ENCODE measurements around the gene RAB11FIP5. TPM values are rescaled to one million over a fixed set of nuclear protein-coding genes. Genes with fewer than 3 reads are reported as not detected.

RAB11FIP5 gene
- total and polyA plus RNA-seq, 9 of the 15 experiments (the other 6 are each of a cell fraction or from before 2014, with no cell fraction given): 1.7 to 14.4 (median 6.4) TPM

DNA sequence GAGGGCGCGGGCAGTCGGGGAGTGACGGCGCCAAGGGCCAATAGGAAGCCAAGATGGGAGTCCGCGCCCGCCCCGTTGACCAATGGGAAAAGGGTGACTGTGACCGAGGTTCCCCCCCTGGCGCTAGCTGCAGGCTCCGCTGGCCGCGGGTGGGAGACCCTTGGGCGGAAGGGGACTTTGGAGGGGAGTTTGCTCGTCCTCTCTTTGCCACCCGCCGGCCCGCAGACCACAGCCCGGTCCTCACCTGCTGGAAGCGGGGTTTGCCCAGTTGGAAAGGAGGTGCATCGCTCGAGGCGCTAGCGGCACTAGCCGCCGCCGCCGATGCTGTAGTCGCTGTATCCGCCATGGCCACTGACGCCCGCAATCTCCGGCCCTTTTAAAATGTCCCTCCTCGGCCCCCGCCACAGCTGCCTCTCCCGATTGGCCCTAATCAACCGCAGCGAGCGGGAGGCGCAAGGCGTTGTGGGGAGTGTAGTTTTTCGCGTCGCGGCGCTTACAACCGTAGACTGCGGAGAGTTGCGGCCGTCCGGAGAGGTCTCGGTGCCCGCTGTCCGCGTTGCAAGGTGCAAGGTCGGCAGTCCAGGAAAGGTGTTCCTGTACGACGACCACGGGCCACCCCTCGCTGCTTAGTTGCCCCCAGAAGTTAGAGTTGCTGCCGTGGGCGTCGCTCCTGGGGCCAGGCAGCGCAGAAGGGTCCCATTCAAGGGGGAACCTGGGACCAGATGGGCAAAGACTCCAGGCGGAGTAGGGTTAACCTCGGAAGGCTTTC is 41.2 kb downstream of the RAB11FIP5 start, which contains the start of gene SFXN5 (continued):
- TF ChIP-seq TARDBP (IDR thresholded peaks at IDR 0.05): no peak
- peak; percentile 52 for TF ChIP-seq KDM5B (IDR thresholded peaks at IDR 0.05; ENCODE audit: insufficient replicate concordance, low read depth, low read length)
- TF ChIP-seq ATF7 (IDR thresholded peaks at IDR 0.05): peak; percentile 81
- no peak for TF ChIP-seq ZKSCAN8 (CRISPR knock-in tag; IDR thresholded peaks at IDR 0.05)
- no peak for TF ChIP-seq RBM15 (IDR thresholded peaks at IDR 0.05; ENCODE audit: insufficient read depth, low read length)
- no peak for TF ChIP-seq ZNF146 (CRISPR knock-in tag; IDR thresholded peaks at IDR 0.05; ENCODE audit: unreplicated experiment)
- peak; percentile 77; the same call in 1 of the 2 replicates for TF ChIP-seq SRSF1 (IDR thresholded peaks at IDR 0.05; ENCODE audit: low read depth, low read length)
- TF ChIP-seq POLR2A (conservative IDR thresholded peaks at IDR 0.05): peak; percentile 94
- TF ChIP-seq, protein P1, sequence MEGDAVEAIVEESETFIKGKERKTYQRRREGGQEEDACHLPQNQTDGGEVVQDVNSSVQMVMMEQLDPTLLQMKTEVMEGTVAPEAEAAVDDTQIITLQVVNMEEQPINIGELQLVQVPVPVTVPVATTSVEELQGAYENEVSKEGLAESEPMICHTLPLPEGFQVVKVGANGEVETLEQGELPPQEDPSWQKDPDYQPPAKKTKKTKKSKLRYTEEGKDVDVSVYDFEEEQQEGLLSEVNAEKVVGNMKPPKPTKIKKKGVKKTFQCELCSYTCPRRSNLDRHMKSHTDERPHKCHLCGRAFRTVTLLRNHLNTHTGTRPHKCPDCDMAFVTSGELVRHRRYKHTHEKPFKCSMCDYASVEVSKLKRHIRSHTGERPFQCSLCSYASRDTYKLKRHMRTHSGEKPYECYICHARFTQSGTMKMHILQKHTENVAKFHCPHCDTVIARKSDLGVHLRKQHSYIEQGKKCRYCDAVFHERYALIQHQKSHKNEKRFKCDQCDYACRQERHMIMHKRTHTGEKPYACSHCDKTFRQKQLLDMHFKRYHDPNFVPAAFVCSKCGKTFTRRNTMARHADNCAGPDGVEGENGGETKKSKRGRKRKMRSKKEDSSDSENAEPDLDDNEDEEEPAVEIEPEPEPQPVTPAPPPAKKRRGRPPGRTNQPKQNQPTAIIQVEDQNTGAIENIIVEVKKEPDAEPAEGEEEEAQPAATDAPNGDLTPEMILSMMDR (IDR thresholded peaks at IDR 0.05 in 2 of 3, conservative IDR thresholded peaks at IDR 0.05 in 1 of 3; ENCODE audit: insufficient read depth in 2 of 3, low read depth in 1 of 3, low read length in 3 of 3): peak in 2 of 3 experiments; percentile 17 to 18; a peak in 1 of 6 replicates
- no peak for TF ChIP-seq ZKSCAN1 (IDR thresholded peaks at IDR 0.05; ENCODE audit: low read depth, low read length)
- TF ChIP-seq, protein P2, sequence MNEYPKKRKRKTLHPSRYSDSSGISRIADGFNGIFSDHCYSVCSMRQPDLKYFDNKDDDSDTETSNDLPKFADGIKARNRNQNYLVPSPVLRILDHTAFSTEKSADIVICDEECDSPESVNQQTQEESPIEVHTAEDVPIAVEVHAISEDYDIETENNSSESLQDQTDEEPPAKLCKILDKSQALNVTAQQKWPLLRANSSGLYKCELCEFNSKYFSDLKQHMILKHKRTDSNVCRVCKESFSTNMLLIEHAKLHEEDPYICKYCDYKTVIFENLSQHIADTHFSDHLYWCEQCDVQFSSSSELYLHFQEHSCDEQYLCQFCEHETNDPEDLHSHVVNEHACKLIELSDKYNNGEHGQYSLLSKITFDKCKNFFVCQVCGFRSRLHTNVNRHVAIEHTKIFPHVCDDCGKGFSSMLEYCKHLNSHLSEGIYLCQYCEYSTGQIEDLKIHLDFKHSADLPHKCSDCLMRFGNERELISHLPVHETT (CRISPR knock-in tag; conservative IDR thresholded peaks at IDR 0.05 in 1 of 2, IDR thresholded peaks at IDR 0.05 in 1 of 2): 0 out of 4 replicates have a peak, but pooled peaks of 1 of the 2 experiments have one; percentile 17
- TF ChIP-seq CHCHD3 (CRISPR knock-in tag; IDR thresholded peaks at IDR 0.05): peak; percentile 24; the same call in 1 of the 2 replicates
- peak; percentile 89 for TF ChIP-seq CHD2 (IDR thresholded peaks at IDR 0.05; ENCODE audit: low read depth, low read length)
- TF ChIP-seq ZNF764 (CRISPR knock-in tag; IDR thresholded peaks at IDR 0.05; ENCODE audit: low read depth): no peak
- TF ChIP-seq, protein P3, sequence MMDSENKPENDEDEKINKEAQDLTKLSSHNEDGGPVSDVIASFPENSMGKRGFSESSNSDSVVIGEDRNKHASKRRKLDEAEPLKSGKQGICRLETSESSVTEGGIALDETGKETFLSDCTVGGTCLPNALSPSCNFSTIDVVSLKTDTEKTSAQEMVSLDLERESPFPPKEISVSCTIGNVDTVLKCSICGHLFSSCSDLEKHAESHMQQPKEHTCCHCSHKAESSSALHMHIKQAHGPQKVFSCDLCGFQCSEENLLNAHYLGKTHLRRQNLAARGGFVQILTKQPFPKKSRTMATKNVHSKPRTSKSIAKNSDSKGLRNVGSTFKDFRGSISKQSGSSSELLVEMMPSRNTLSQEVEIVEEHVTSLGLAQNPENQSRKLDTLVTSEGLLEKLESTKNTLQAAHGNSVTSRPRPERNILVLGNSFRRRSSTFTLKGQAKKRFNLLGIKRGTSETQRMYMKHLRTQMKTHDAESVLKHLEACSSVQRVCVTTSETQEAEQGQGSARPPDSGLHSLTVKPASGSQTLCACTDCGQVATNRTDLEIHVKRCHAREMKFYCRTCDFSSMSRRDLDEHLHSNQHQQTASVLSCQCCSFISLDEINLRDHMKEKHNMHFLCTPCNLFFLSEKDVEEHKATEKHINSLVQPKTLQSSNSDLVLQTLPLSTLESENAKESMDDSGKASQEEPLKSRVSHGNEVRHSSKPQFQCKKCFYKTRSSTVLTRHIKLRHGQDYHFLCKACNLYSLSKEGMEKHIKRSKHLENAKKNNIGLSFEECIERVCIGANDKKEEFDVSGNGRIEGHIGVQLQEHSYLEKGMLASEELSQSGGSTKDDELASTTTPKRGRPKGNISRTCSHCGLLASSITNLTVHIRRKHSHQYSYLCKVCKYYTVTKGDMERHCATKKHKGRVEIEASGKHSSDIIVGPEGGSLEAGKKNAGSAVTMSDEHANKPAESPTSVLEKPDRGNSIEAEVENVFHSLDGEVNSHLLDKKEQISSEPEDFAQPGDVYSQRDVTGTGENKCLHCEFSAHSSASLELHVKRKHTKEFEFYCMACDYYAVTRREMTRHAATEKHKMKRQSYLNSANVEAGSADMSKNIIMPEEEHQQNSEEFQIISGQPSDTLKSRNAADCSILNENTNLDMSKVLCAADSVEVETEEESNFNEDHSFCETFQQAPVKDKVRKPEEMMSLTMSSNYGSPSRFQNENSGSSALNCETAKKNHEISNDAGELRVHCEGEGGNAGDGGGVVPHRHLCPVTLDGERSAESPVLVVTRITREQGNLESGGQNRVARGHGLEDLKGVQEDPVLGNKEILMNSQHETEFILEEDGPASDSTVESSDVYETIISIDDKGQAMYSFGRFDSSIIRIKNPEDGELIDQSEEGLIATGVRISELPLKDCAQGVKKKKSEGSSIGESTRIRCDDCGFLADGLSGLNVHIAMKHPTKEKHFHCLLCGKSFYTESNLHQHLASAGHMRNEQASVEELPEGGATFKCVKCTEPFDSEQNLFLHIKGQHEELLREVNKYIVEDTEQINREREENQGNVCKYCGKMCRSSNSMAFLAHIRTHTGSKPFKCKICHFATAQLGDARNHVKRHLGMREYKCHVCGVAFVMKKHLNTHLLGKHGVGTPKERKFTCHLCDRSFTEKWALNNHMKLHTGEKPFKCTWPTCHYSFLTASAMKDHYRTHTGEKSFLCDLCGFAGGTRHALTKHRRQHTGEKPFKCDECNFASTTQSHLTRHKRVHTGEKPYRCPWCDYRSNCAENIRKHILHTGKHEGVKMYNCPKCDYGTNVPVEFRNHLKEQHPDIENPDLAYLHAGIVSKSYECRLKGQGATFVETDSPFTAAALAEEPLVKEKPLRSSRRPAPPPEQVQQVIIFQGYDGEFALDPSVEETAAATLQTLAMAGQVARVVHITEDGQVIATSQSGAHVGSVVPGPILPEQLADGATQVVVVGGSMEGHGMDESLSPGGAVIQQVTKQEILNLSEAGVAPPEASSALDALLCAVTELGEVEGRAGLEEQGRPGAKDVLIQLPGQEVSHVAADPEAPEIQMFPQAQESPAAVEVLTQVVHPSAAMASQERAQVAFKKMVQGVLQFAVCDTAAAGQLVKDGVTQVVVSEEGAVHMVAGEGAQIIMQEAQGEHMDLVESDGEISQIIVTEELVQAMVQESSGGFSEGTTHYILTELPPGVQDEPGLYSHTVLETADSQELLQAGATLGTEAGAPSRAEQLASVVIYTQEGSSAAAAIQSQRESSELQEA (IDR thresholded peaks at IDR 0.05; ENCODE audit: low read depth): peak; percentile 98
- peak; percentile 34; the same call in 1 of the 2 replicates for TF ChIP-seq ARID1B (IDR thresholded peaks at IDR 0.05)
